Measurements from ENCODE around the gene CD151. TPM values are rescaled to one million over a fixed set of nuclear protein-coding genes. Genes with fewer than 3 reads are reported as not detected.

Gene CD151
- total RNA-seq, 2 donors from 2014 or later: 371 to 396 TPM

DNA sequence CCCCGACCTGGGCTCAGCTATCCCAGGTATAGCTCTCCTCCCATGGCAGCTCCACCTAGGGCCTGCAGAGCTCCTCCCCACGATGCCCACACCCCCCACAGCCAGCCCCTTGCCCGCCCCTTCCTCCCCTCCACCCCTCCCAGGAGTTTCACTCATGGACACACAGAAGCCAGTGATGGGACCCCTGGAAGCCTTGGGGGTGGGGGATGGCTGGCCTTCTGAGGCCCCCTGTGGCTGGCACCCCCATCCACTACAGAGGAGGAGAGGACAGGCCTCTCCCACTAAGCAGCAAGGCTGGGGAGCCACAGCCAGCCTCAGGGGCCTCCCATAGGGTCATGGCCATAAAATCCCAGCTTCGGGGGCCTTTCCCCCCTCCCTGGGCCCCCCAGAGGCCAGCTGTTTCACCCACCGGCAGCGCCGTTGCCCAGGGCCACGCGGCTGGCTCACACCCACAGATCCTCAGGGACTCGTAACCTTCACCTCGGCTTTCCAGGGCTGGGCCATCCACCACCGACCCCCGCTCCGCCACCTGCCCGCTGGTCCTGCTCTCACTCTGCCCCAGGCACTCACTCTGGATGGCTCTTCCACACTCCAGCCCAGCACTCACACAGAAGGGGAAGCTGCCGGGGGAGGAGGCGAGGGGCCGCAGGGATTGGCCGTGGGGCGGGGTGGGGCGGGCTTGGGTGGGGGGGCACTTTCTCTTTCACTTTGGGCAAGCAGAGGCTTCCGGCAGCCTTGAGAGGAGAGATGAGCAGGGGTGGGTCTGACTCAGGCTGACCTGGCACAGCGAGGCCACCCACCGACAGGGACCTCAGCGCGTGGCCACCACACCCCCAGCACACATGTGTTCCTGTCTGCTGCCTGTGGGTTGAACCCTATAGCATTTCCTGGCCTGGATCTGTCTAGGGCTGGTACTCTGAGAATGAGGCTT lies 36.9 kb upstream of the CD151 start:
- Histone ChIP-seq H3K36me3 (no peaks in the 10 kb centered on the region), H3K9ac (ENCODE audit: low read depth in 2 of 2, low read length in 2 of 2) (peak overlapping the region; percentile 85 to 86), H3K27me3 (no peaks in the 10 kb centered on the region), H3K4me3 (peak overlapping the region; percentile 92), H3K27ac (peak overlapping the region; percentile 80), H3K9me3 (no peaks in the 10 kb centered on the region), H3K4me1 (peaks cover 7% of the 10 kb centered on the region)
- intact Hi-C loops (cut with DNase I): no loop called here
- DNase-seq: peak; percentile 78
- no peak for TF ChIP-seq CTCF (IDR thresholded peaks at IDR 0.05)

DNA sequence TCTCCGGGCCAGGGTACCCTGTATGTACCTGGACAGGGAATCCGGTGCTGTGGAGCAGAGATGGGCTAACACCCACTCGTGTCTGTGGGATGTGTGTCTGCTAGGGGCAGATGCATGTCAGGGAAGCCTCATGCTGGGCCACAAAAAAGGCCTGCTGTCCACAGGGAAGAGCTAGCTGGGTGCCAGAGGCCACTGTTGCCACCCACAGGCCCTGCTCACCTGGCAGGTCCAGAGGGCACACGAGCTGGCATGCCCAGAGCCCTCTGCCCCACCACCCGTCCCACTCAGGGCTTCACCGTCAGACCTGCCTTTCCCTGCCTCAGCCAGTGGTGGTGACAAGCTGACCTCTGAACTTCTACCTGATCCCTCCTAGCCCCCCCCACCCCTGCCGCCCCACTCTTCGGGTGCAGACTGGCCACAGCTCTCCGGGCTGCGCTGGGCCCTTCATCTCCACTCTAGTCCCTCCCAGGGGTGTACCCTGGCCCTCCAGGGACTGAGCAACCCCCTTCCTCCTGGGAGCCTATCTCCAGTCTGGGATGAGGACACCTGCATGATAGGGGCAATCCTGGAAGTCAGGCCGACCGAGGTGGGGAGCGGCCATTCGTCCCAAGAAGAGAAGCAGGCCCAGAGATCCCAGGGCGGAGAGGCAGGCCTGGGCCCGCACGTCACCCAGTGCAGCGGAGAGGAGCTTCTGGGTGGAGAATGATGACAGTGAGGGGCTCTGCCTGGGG lies 36.0 kb upstream of the CD151 start:
- Histone ChIP-seq H3K27me3 (no peaks in the 10 kb centered on the region), H3K27ac (peak overlapping the region; percentile 80), H3K9me3 (no peaks in the 10 kb centered on the region), H3K4me1 (peaks cover 7% of the 10 kb centered on the region), H3K9ac (ENCODE audit: low read depth in 2 of 2, low read length in 2 of 2) (peak overlapping the region; percentile 75 to 86), H3K36me3 (no peaks in the 10 kb centered on the region), H3K4me3 (peak overlapping the region; percentile 92)
- no peak for TF ChIP-seq CTCF (IDR thresholded peaks at IDR 0.05)
- intact Hi-C loops (cut with DNase I): no loop called here
- DNase-seq: peak; percentile 62

GRCh38 chr11:797296-798092 lies 35.3 kb upstream of the CD151 start:
- Histone ChIP-seq H3K9me3 (no peaks in the 10 kb centered on the region), H3K27me3 (no peaks in the 10 kb centered on the region), H3K4me3 (peak overlapping the region; percentile 92), H3K27ac (peak overlapping the region; percentile 80), H3K9ac (ENCODE audit: low read depth in 2 of 2, low read length in 2 of 2) (peak overlapping the region; percentile 75 to 86), H3K4me1 (peaks cover 7% of the 10 kb centered on the region), H3K36me3 (no peaks in the 10 kb centered on the region)
- DNase-seq: peak; percentile 84
- intact Hi-C loops (cut with DNase I): no loop called here
- TF ChIP-seq CTCF (IDR thresholded peaks at IDR 0.05): no peak

DNA sequence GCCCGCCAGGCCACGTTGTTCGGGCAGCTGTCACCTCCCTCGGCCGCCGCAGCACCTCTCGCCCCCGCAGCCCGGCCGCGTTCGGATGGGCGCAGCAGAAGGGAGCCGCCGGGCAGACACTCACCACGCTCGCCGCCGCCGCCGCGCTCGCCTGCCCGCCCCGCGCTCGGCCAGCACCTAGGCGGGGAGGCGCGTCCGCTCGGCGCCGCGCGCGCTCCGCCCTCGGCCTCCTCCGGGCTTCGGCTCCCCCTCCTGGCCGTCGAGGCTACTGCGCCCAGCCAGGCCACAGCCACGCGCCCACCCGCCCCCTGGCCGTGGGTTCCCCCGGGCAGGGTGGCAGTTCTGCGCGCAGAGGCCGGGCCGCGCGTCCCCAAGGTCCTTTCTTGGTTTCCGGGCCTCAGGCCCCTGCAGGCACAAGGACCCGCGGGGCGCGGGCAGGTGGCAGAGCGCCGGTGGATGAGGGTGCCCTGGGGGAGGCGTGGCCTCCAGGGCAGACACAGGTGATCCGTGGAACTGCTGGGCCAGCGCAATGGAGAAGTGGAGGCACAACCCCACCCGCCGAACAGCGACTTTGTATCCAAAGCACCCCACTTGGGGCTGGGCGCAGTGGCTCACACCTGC lies 34.5 kb upstream of the CD151 start, which contains the start of gene SLC25A22:
Gene SLC25A22 (minus strand): TSS at position 189 of the 621 bp plus-strand sequence. CDS start 3,275 bp downstream, outside the sequence.
- Histone ChIP-seq H3K4me1 (peaks cover 7% of the 10 kb centered on the region), H3K27ac (peak within 1 kb of the TSS; percentile 80), H3K9ac (ENCODE audit: low read depth in 2 of 2, low read length in 2 of 2) (peak within 1 kb of the TSS; percentile 75 to 86), H3K4me3 (peak within 1 kb of the TSS; percentile 92), H3K9me3 (no peaks in the 10 kb centered on the region), H3K27me3 (no peaks in the 10 kb centered on the region), H3K36me3 (no peaks in the 10 kb centered on the region)
- intact Hi-C loops (cut with DNase I): no loop called here
- DNase-seq: peak; percentile 83
- TF ChIP-seq CTCF (IDR thresholded peaks at IDR 0.05): peak; percentile 66
